HepG2 (cell line): Measurements from ENCODE around the gene MEGF6. TPM values are rescaled to one million over a fixed set of nuclear protein-coding genes. Genes with fewer than 3 reads are reported as not detected.

Experiments
- ATAC-seq: fragments of 200-7000 bp; cut with Tn5 transposase; 3 replicates; pipeline ENCODE4 v1.9.1; 2020; ENCODE audit warnings: mild to moderate bottlenecking, moderate library complexity
- BruUV-seq: library from RNA; stranded (reverse); fragments of 400-500 nt; replicated peaks from 2 replicates; lab custom pipeline; 2021; lab: Mats Ljungman, UMichigan
- CTCF ChIA-PET: fragments of 300-600 bp; formaldehyde crosslinking; extraction: SDS; loops from one replicate; lab custom pipeline; 2021; ENCODE audit warnings: low total read pairs, inconsistent platforms, low intra/inter-chr PET ratio; lab: Yijun Ruan, JAX
- POLR2A ChIA-PET: fragments of 350-600 bp; sonication (Branson Sonifier 250); formaldehyde crosslinking; loops from one replicate; lab custom pipeline; 2020; ENCODE audit warnings: antibody characterized with exemption, inconsistent platforms; lab: Yijun Ruan, JAX
- DNase-seq: peaks from one replicate; pipeline ENCODE4 v3.0.0-alpha.2; 2015; ENCODE audit warnings: low spot score
- FAIRE-seq: peaks from 3 replicates; lab custom pipeline; 2011; peaks lifted over from hg19 to GRCh38; lab: Jason Lieb, UNC
- H2AFZ ChIP-seq: one replicate; pipeline ENCODE4 v1.6.1; 2011; ENCODE audit warnings: low read length, inconsistent platforms
- H3K27ac ChIP-seq: fragments of 300-600 bp; 3 replicates; pipeline ENCODE4 v1.8.0; 2011; ENCODE audit warnings: mixed run types, mild to moderate bottlenecking, mixed read lengths, low read length, inconsistent platforms; ENCODE audit not compliant: insufficient read depth; ENCODE audit errors: extremely low read length
- H3K27me3 ChIP-seq, 2 experiments: fragments of 200-600 bp in 1 of 2; 2 replicates in 1 of 2; 3 replicates in 1 of 2; pipeline versions ENCODE4 v1.6.0 to v1.8.0; 2011; ENCODE audit warnings: low read length in 2 of 2, mild to moderate bottlenecking in 2 of 2, moderate library complexity in 2 of 2, inconsistent platforms in 1 of 2; ENCODE audit not compliant: insufficient read depth in 2 of 2, control insufficient read depth in 1 of 2
- H3K36me3 ChIP-seq, 2 experiments: fragments of 200-600 bp in 1 of 2; replicated peaks in 1 of 2; 2 replicates in 1 of 2; 3 replicates in 1 of 2; pipeline versions ENCODE4 v1.5.1 to v1.8.0; 2011; ENCODE audit warnings: low read length in 2 of 2, inconsistent platforms in 1 of 2; ENCODE audit not compliant: insufficient read depth in 2 of 2, control insufficient read depth in 1 of 2
- H3K4me1 ChIP-seq: 2 replicates; pipeline ENCODE4 v1.5.1; 2012; ENCODE audit warnings: low read length, inconsistent platforms; ENCODE audit not compliant: insufficient read depth
- H3K4me2 ChIP-seq: 2 replicates; pipeline ENCODE4 v1.6.0; 2011; ENCODE audit warnings: low read depth, low read length, inconsistent platforms
- H3K4me3 ChIP-seq, 3 experiments: fragments of 200-600 bp in 1 of 3; sonication (generic), shearing (Covaris generic) in 1 of 3; replicated peaks in 1 of 3; 2 replicates each; pipeline ENCODE4 v1.5.1; 2011 to 2016; ENCODE audit warnings: low read length in 3 of 3, inconsistent platforms in 2 of 3, low read depth in 2 of 3, mild to moderate bottlenecking in 2 of 3, control low read depth in 1 of 3, mixed read lengths in 1 of 3; ENCODE audit not compliant: insufficient read depth in 1 of 3
- H3K79me2 ChIP-seq: one replicate; pipeline ENCODE4 v1.6.1; 2011; ENCODE audit warnings: low read length, inconsistent platforms; ENCODE audit not compliant: insufficient read depth
- H3K9ac ChIP-seq: 2 replicates; pipeline ENCODE4 v1.6.0; 2011; ENCODE audit warnings: mild to moderate bottlenecking, low read depth, low read length, inconsistent platforms; ENCODE audit not compliant: insufficient read depth
- H3K9me3 ChIP-seq: 2 replicates; pipeline ENCODE4 v1.5.1; 2012; ENCODE audit warnings: mild to moderate bottlenecking, low read length
- H4K20me1 ChIP-seq: 2 replicates; pipeline ENCODE4 v1.6.0; 2011; ENCODE audit warnings: inconsistent platforms, mild to moderate bottlenecking, low read length, moderate library complexity; ENCODE audit not compliant: insufficient read depth
- AGO2 ChIP-seq: fragments of 200-400 bp; formaldehyde crosslinking; optimal IDR thresholded peaks from 2 replicates; pipeline ENCODE3; 2017; ENCODE audit warnings: mild to moderate bottlenecking, low read depth, low read length, moderate library complexity
- CBX1 ChIP-seq: IDR thresholded peaks from one replicate; pipeline ENCODE4 v1.6.1; 2016; ENCODE audit warnings: antibody characterized with exemption, low read depth
- ELF4 ChIP-seq: sonication (generic); formaldehyde crosslinking; IDR thresholded peaks from 2 replicates; pipeline ENCODE4 v1.5.0; 2020; ENCODE audit warnings: missing genetic modification reagents, mild to moderate bottlenecking, moderate library complexity, borderline replicate concordance
- MNT ChIP-seq: fragments of 450-650 bp; IDR thresholded peaks from 2 replicates; pipeline ENCODE4 v1.6.1; 2016
- RAD51 ChIP-seq: fragments of 450-650 bp; IDR thresholded peaks from 2 replicates; pipeline ENCODE4 v1.6.1; 2016; ENCODE audit warnings: borderline replicate concordance
- RBFOX2 ChIP-seq: fragments of 200-400 bp; formaldehyde crosslinking; IDR thresholded peaks from 2 replicates; pipeline ENCODE4 v1.6.1; 2017; ENCODE audit warnings: low read depth, mild to moderate bottlenecking, low read length
- SKIL ChIP-seq: sonication (generic); formaldehyde crosslinking; IDR thresholded peaks from 2 replicates; pipeline ENCODE4 v1.8.0; 2022; ENCODE audit warnings: missing genetic modification reagents, mild to moderate bottlenecking, moderate library complexity, borderline replicate concordance
- SOX13 ChIP-seq, 3 experiments: fragments of 450-650 bp in 1 of 3; sonication (generic) in 1 of 3; formaldehyde crosslinking in 1 of 3; IDR thresholded peaks in 2 of 3; conservative IDR thresholded peaks in 1 of 3; 2 replicates each; pipeline versions ENCODE4 v1.5.0 to v1.6.1; 2016 to 2020; ENCODE audit warnings: antibody characterized with exemption in 1 of 3, mild to moderate bottlenecking in 1 of 3, missing compliant biosample characterization in 1 of 3, missing genetic modification reagents in 1 of 3, moderate library complexity in 1 of 3
- SOX5 ChIP-seq: IDR thresholded peaks from 2 replicates; pipeline ENCODE4 v1.6.1; 2016; ENCODE audit warnings: borderline replicate concordance
- ZNF670 ChIP-seq: sonication (generic); formaldehyde crosslinking; IDR thresholded peaks from 2 replicates; pipeline ENCODE4 v1.8.0; 2022; ENCODE audit warnings: mild to moderate bottlenecking, missing genetic modification reagents, borderline replicate concordance
- WGBS: methylation state at CpG from one replicate; pipeline ENCODE4 v1.1.6; 2017; ENCODE audit warnings: low lambda C conversion rate; 5-methylcytosine and 5-hydroxymethylcytosine counted together
- in situ Hi-C: cut with HindIII; loops from 2 replicates; pipeline ENCODE4 v1.10.0; 2017; ENCODE audit warnings: low pct_unique_long_range_greater_than_20kb; ENCODE audit not compliant: extremely low pct_ligation_motif_present
- intact Hi-C: fragments of 100-400 bp; cut with micrococcal nuclease; formaldehyde crosslinking; loops from one replicate; pipeline ENCODE4 v1.10.0; 2022; ENCODE audit not compliant: unreplicated experiment
- polyA plus RNA-seq, 8 experiments: library from polyadenylated mRNA; depleted of rRNA in 3 of 8; stranded (reverse) in 7 of 8; unstranded in 1 of 8; fragments of >200 nt; fragmentation: Illumina TruSeq in 4 of 8; extraction: Trizol in 4 of 8; gene quantifications; 2 replicates each; pipeline versions ENCODE4 v1.2.1 to v1.2.3, GENCODE V29; 2011 to 2016; ENCODE audit warnings: low read depth in 4 of 8, missing spikeins in 1 of 8, mixed read lengths in 1 of 8; ENCODE audit not compliant: insufficient read depth in 1 of 8
- total RNA-seq, 5 experiments: library from RNA; depleted of rRNA; stranded (reverse); fragments of >200 nt; fragmentation: Illumina TruSeq; extraction: Trizol; gene quantifications; 2 replicates each; pipeline ENCODE4 v1.2.3, GENCODE V29; 2016; ENCODE audit warnings: low read depth in 1 of 5

Gene MEGF6
- total and polyA plus RNA-seq, 2 of the 13 experiments (the other 11 are each of a cell fraction or from before 2014, with no cell fraction given): 1.9 TPM

GRCh38 chr1:3474421-3474820 is 136.9 kb downstream of the MEGF6 start:
- Histone ChIP-seq H3K36me3 (peaks cover 11 to 24% of the 10 kb centered on the region in 2 experiments; a peak in 3 of 5 replicates), H4K20me1 (no peaks in the 10 kb centered on the region), H3K4me3 (no peak overlapping the region), H3K9me3 (no peaks in the 10 kb centered on the region), H3K9ac (no peak overlapping the region), H3K4me1 (peaks cover 27% of the 10 kb centered on the region), H2AFZ (no peak overlapping the region), H3K27ac (no peak overlapping the region), H3K4me2 (no peak overlapping the region), H3K27me3 (no peaks in the 10 kb centered on the region), H3K79me2 (no peaks in the 10 kb centered on the region)
- 100% methylated on average over 1 of the region's 10 CpGs for WGBS
- ChIA-PET POLR2A (no interaction called here), CTCF (no interaction called here)
- DNase-seq (no peak), ATAC-seq (no peak), FAIRE-seq (no peak)
- intact Hi-C loops: no loop called here
- TF ChIP-seq CBX1 (no peak), SOX13 (IDR thresholded peaks at IDR 0.05) (no peak), SOX13 (CRISPR knock-in tag; conservative IDR thresholded peaks at IDR 0.05 in 1 of 2, IDR thresholded peaks at IDR 0.05 in 1 of 2) (no peak), RBFOX2 (peak; percentile 52; the same call in 1 of the 2 replicates), AGO2 (peak; percentile 70), RAD51 (no peak)
- BruUV-seq: no TSS peak
- in situ Hi-C loops: no loop called here

- no peak overlapping the region for H3K4me3 ChIP-seq
- H3K4me2 ChIP-seq: no peak overlapping the region
- no peaks in the 10 kb centered on the region for H3K27me3 ChIP-seq
- FAIRE-seq: no peak
- H3K4me1 ChIP-seq: peaks cover 26% of the 10 kb centered on the region
- H4K20me1 ChIP-seq: no peaks in the 10 kb centered on the region
- in situ Hi-C loops: no loop called here
- ATAC-seq: no peak
- TF ChIP-seq ELF4 (CRISPR knock-in tag) (no peak), AGO2 (peak; percentile 62), ZNF670 (CRISPR knock-in tag) (no peak), SOX5 (CRISPR knock-in tag) (no peak), MNT (peak; percentile 86), SKIL (CRISPR knock-in tag) (peak; percentile 38; the same call in 1 of the 2 replicates)
- H3K79me2 ChIP-seq: no peaks in the 10 kb centered on the region
- H3K36me3 ChIP-seq: peaks cover 11 to 22% of the 10 kb centered on the region in 2 experiments; a peak in 3 of 5 replicates
- 98% methylated on average over 6 of the region's 8 CpGs for WGBS
- intact Hi-C loops: no loop called here
- ChIA-PET CTCF (interaction anchor here (3.4 kb wide), 1 partner anchor 21 kb away, joined by 57 read pairs; the partner anchor contains the start of gene ARHGEF16), POLR2A (interaction anchor here (3.2 kb wide), 1 partner anchor 16 kb away, joined by 282 read pairs; the partner anchor contains the start of gene ARHGEF16)
- no peak overlapping the region for H3K27ac ChIP-seq
- no TSS peak for BruUV-seq
- H2AFZ ChIP-seq: no peak overlapping the region
- H3K9me3 ChIP-seq: no peaks in the 10 kb centered on the region
- no peak for DNase-seq
- H3K9ac ChIP-seq: no peak overlapping the region
These were observed 137.3 kb downstream of the MEGF6 start for GRCh38 chr1:3474016-3474415.
